Esophagus squamous epithelium (tissue), 5 donors: ENCODE measurements around the gene SPDYE2. TPM values are rescaled to one million over a fixed set of nuclear protein-coding genes. Genes with fewer than 3 reads are reported as not detected.
"Not testable (repeated sequence)": the region's sequence is repeated elsewhere in the genome, so short reads cannot be mapped to it uniquely, and the experiment has no call there.

Experiments
- DNase-seq: peaks from one replicate; lab custom pipeline; 2025; lab: John Stamatoyannopoulos, UW
- H3K27ac ChIP-seq, 4 donors: fragments of 200-600 bp; sonication (generic); one replicate each; pipeline ENCODE4 v1.5.1; 2016 to 2019; ENCODE audit warnings: mild to moderate bottlenecking in 1 of 4
- H3K27me3 ChIP-seq, 4 donors: fragments of 200-600 bp; sonication (generic); 1 replicate in 3 of 4; 2 replicates in 1 of 4; pipeline versions ENCODE4 v1.5.1 to v1.6.0; 2017 to 2021; ENCODE audit warnings: antibody characterized with exemption in 1 of 4
- H3K36me3 ChIP-seq, 3 donors: fragments of 200-600 bp; sonication (generic); one replicate each; pipeline ENCODE4 v1.5.1; 2016 to 2019
- H3K4me1 ChIP-seq, 3 donors: fragments of 200-600 bp; sonication (generic); one replicate each; pipeline ENCODE4 v1.5.1; 2017 to 2019
- H3K4me3 ChIP-seq, 4 donors: fragments of 200-600 bp; sonication (generic); 1 replicate in 3 of 4; 2 replicates in 1 of 4; pipeline ENCODE4 v1.5.1; 2016 to 2019; ENCODE audit warnings: mild to moderate bottlenecking in 2 of 4, moderate library complexity in 1 of 4
- H3K9me3 ChIP-seq, 3 donors: fragments of 200-600 bp; sonication (generic); one replicate each; pipeline ENCODE4 v1.5.1; 2016 to 2019
- WGBS, 2 donors: methylation state at CpG; one replicate each; pipeline ENCODE4 v1.1.5; 2018; 5-methylcytosine and 5-hydroxymethylcytosine counted together
- intact Hi-C: fragments of 100-400 bp; cut with DNase I; formaldehyde crosslinking; loops from one replicate; pipeline ENCODE4 v1.15.0; 2022
- total RNA-seq, 4 donors: library from RNA; depleted of rRNA; stranded (reverse); fragments of >200 nt; gene quantifications; one replicate each; pipeline ENCODE4 v1.1.0, GENCODE V29; 2016
- donor health status: DM: yes; HTN: yes; CAD: no.

SPDYE2 gene
- total RNA-seq, 4 donors from 2014 or later: not detected

DNA sequence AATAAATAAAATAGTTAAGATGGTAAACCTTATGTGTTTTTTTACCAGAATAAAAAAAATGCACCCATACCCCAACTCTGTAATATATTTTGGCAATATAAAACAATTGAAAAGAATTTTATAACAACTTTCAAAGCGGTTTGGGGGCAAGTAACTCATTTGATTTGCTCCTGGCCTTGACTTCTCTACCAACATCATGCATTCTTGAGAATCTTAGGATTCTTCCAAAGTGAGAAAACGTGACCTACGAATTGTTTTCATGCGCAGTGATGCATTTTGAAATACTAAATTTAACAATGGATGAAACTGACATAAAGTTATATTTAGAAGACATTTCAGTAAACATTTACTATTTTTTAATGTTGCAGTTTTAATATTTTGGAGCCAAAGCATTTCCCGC lies 30.2 kb upstream of the SPDYE2 start:
- WGBS, 2 donors: 89% methylated on average over 4 of the region's 5 CpGs; no CpG with 5 or more reads in 1 of the 2 donors

DNA sequence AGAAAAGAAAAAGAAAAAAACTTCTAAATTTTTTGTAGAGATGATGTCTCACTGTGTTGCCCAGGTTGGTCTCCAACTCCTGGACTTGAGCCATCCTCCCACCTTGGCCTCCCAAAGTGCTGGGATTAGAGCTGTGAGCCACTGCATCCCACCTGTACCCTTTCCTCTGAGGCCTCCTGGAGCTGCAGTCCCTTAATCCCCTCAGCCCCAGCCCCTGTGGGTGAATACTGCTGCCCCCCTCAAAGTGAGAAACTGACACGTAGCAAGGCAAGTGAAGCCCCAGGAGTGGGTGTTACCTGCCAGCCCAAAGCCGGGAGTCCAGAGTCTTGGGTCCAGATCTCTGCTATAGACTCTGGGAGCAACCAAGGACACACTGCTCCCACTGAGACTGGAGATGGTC lies 26.2 kb upstream of the SPDYE2 start:
- H3K36me3 ChIP-seq, H3K27me3 ChIP-seq, H3K4me3 ChIP-seq, DNase-seq, H3K9me3 ChIP-seq, H3K4me1 ChIP-seq, H3K27ac ChIP-seq, intact Hi-C loops: not testable (repeated sequence)
- 50% methylated on average over 1 of the region's 2 CpGs; no CpG with 5 or more reads in 1 of the 2 donors for WGBS, 2 donors

More for the DNA sequence above, 30.2 kb upstream of the SPDYE2 start:
- H3K27ac ChIP-seq, H3K36me3 ChIP-seq, H3K27me3 ChIP-seq, H3K9me3 ChIP-seq, H3K4me1 ChIP-seq, intact Hi-C loops, DNase-seq, H3K4me3 ChIP-seq: not testable (repeated sequence)

DNA sequence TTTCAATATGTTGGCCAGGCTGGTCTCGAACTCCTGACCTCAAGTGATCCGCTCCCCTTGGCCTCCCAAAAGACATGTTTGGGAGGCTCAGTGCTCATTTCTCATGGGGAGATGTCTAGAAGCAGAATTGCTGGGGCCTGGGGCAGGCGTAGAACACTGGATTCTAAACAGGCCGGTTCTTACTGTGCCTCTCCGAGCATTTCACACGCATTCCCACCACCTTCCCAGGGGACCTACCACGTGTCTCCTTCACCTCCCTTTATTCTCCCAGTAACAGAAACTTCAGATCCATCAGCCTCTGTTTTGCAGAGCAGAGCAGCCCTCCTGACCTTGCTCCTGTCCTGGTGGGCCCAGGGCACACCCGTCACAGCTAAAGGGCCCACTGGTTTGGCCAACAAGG lies 23.8 kb upstream of the SPDYE2 start:
- H3K27me3 ChIP-seq, H3K9me3 ChIP-seq, H3K4me3 ChIP-seq, intact Hi-C loops, H3K27ac ChIP-seq, H3K36me3 ChIP-seq, DNase-seq, H3K4me1 ChIP-seq: not testable (repeated sequence)
- 83% methylated on average over 1 of the region's 8 CpGs; no CpG with 5 or more reads in 1 of the 2 donors for WGBS, 2 donors

DNA sequence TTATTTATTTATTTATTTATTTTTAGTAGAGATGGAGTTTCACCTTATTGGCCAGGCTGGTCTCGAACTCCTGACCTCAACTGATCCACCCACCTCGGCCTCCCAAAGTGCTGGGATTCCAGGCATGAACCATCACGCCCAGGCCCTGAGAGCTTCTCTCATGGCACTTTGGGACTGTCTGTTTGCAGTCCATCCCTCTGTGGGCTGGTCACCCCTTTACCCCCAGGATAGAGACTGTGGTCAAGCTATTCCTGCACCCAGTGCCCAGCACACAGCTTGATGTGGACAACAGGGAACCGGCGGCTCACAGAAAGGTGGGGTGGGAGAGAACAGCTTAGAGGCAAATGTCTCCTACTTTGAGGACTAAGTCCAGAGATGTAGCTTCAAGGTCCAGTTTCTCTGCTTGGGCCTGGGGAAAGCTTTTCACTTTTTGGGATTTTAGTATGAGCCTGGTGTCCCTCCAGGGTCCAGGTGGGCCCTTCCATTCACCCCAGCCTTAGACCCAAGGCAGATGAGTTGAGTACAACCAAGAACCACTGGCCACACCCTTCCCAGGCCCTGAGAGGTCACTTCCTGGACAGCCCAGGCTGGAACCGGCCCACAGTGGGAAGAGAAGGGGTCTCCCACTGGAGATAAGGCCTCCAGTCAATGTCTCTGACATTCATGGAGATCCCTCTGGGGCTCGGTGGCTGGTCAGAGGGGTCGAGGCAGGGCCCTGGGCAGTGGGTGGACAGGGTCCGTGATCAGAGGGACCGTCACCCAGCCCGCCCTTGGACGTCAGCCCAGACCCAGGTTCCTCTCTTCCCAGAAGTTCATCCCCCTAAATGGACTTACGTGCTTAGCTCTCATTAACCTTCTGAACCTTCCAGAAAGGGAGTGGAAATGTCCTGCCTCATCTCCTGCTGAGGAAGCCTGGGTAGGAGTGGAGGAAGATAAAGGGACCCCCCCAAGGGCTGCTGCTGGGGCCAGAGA lies 22.9 kb upstream of the SPDYE2 start:
- WGBS, 2 donors: no CpG with 5 or more reads among the region's 13 CpGs
- DNase-seq, H3K36me3 ChIP-seq, H3K4me3 ChIP-seq, H3K4me1 ChIP-seq, H3K27me3 ChIP-seq, H3K9me3 ChIP-seq, intact Hi-C loops: not testable (repeated sequence)
- H3K27ac ChIP-seq: peak overlapping the region in 1 of 4 donors; percentile 44

DNA sequence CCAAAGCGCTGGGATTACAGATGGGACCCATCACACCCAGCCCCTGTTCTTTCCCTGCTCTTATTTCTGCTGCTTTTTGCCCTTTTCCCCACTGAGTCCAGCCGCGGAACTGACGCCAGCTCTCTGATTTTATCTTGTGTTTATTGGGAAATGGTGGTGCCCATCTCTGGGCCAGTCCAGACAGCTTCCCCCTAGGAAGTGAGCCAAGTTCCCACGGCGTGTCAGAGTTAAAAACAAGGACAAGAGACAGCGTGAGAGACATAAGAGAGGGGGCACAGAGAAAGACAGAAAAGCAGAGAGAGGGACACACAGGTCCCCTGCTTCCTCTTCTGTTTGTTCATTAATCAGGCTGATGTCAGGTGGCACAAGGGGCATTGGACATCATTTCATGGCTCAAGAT lies 19.4 kb upstream of the SPDYE2 start:
- no CpG with 5 or more reads among the region's 7 CpGs for WGBS, 2 donors
- intact Hi-C loops, H3K4me1 ChIP-seq, H3K27me3 ChIP-seq, H3K9me3 ChIP-seq, H3K4me3 ChIP-seq, DNase-seq, H3K27ac ChIP-seq, H3K36me3 ChIP-seq: not testable (repeated sequence)

DNA sequence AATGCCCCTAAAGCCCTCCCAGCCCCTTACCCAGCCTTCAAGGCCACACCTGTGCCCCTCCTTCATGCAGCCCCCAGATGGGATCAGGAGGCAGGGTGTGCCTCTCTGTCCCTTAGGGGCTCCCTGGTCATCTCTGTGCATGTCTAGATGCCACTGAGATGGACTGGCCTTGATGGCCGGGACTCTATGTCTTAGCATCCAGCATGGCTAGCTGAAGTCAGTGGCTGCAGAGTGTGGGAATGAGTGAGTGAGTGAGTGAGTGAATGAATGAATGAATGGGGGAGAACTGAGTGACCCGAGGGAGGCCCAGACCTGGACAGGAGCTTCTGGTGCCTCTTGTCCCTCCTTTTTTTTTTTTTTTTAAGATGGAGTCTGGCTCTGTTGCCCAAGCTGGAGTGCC lies 18.9 kb upstream of the SPDYE2 start:
- H3K27me3 ChIP-seq, H3K4me3 ChIP-seq, H3K36me3 ChIP-seq, H3K27ac ChIP-seq, DNase-seq, H3K9me3 ChIP-seq, H3K4me1 ChIP-seq, intact Hi-C loops: not testable (repeated sequence)
- 86% methylated on average over 2 of the region's 2 CpGs; no CpG with 5 or more reads in 1 of the 2 donors for WGBS, 2 donors

DNA sequence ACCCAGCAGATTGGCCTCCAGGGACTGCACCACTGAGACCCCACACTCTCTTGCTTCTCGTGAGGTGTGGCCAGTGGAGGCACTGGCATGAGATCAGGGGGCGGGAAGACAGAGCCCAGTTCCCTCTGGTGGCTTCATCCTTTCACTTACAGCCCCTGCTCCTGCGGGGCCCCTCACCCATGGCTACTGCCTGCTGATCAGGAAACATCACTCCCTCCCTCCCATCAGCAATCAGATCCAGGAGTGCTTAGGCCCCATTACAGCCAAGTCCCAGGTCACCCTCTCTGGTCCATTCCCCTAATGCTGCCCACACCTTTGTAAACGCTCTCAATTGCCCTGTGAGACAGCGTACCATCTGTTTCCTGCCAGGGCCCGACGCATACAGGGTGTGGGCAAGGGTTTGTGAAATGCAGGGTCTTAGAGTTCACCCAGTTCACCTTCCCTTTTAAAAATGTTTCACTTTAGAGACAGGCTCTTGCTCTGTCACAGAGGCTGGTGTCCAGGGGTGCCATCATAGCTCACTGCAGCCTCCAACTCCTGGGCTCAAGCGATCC lies 15.9 kb upstream of the SPDYE2 start:
- 50 to 79% methylated on average over 1 to 3 of the region's 8 CpGs for WGBS, 2 donors
- H3K27me3 ChIP-seq, intact Hi-C loops, H3K36me3 ChIP-seq, H3K4me1 ChIP-seq, DNase-seq, H3K4me3 ChIP-seq, H3K27ac ChIP-seq, H3K9me3 ChIP-seq: not testable (repeated sequence)

DNA sequence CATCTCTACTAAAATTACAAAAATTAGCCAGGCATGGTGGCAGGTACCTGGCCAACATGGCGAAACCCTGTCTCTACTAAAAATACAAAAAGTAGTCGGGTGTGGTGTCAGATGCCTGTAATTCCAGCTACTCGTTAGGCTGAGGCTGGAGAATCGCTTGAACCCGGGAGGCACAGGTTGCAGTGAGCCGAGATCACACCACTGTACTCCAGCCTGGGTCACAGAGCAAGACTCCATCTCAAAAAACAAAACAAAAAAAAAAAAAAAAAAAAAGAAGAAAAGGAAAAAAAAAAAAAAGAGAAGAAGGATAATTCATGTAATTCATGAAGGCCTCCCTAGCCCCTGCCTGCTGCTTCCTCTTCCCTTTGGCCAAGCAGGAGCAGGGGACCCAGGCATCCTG lies 10.4 kb upstream of the SPDYE2 start:
- H3K9me3 ChIP-seq, H3K36me3 ChIP-seq, H3K27me3 ChIP-seq, H3K4me1 ChIP-seq, H3K4me3 ChIP-seq, H3K27ac ChIP-seq, DNase-seq, intact Hi-C loops: not testable (repeated sequence)
- WGBS, 2 donors: 73 to 93% methylated on average over 3 of the region's 6 CpGs

DNA sequence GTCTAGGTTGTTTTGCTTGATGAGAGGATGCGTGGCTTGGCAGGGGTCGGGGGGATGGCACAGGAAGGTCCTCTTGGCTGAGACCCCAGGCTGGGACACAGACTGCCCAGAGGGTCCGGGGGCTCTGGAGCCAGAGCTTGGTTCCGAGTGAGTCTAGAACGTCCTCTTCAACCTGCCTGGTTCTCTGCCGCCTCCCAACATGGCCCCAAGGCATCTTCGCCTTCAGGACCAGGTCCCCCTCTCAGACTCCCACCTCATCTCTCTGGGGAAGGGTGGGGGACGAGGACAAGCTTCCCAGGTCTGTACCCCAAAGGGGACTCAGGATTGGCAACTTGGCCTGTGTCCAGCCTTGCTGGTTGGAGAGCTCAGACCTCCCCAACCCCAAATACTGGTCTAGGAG lies 8.9 kb upstream of the SPDYE2 start:
- DNase-seq, H3K27me3 ChIP-seq, intact Hi-C loops, H3K27ac ChIP-seq, H3K36me3 ChIP-seq, H3K4me1 ChIP-seq, H3K4me3 ChIP-seq, H3K9me3 ChIP-seq: not testable (repeated sequence)
- no CpG with 5 or more reads among the region's 8 CpGs for WGBS, 2 donors

DNA sequence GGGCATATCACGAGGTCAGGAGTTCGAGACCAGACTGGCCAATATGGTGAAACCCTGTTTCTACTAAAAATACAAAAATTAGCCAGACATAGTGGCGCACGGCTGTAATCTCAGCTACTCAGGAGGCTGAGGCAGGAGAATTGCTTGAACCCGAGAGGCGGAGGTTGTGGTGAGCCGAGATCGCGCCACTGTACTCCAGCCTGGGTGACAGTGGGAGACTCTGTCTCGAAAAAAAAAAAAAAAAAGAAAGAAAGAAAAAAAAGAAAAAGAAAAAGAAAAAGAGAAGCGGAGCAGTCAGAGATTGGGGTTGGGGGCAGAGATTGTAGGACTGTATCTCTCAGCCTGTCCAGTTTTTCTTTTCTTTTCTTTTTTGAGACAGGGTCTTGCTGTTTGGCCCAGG lies 8.3 kb upstream of the SPDYE2 start:
- H3K4me3 ChIP-seq, H3K36me3 ChIP-seq, H3K27me3 ChIP-seq, intact Hi-C loops, H3K4me1 ChIP-seq, DNase-seq, H3K9me3 ChIP-seq, H3K27ac ChIP-seq: not testable (repeated sequence)
- no CpG with 5 or more reads among the region's 11 CpGs for WGBS, 2 donors

DNA sequence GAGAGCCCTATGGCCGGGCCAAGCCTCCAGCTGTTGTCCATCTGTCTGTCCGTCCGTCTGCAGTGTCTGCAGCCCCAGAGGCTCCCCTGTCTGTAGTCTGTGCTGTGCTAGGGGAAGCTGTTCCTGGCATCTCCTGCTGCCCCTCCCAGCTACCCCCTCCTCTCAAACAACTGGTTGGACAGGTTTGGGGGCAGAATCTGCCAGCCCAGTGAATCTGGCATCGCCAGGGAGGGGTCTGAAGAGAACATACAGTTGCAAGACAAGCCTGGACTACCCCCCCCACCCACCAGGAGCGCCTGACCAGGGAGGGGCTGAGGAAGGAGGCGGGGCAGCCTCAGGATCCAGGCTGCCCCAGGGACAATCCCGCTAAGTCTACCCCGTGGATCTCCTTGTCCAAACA lies 7.4 kb upstream of the SPDYE2 start, which contains the start of gene UPK3BL2:
UPK3BL2 (minus strand) TSS at position 101 of the 400 bp plus-strand sequence; CDS start at position 41, 60 bp downstream.
- WGBS, 2 donors: no CpG with 5 or more reads among the region's 8 CpGs
- intact Hi-C loops: not testable (repeated sequence)
- H3K27ac ChIP-seq: peak within 1 kb of the TSS in 1 of 4 donors; percentile 45

DNA sequence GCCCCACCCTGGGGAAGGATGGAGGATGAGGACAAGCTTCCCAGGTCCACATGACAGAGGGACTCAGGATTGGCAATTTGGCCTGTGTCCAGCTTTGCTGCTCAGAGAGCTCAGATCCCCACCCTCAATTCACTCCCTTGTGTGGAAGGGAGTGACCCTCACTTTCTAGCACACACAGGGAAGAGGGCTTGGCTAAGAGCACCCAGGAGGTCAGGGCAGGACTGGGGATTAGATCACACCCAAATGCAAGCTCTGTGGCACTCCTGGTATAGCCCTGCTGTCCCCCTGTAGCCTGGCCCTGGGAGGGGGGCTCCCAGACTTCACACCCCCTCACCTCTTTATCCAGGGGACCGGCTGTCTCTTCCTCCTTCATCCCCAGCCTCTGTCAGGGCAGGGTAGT lies 6.7 kb upstream of the SPDYE2 start:
- DNase-seq, intact Hi-C loops: not testable (repeated sequence)

More for the DNA sequence above, 7.4 kb upstream of the SPDYE2 start, which contains the start of gene UPK3BL2:
- H3K9me3 ChIP-seq, DNase-seq, H3K27me3 ChIP-seq, H3K36me3 ChIP-seq, H3K4me3 ChIP-seq, H3K4me1 ChIP-seq: not testable (repeated sequence)

DNA sequence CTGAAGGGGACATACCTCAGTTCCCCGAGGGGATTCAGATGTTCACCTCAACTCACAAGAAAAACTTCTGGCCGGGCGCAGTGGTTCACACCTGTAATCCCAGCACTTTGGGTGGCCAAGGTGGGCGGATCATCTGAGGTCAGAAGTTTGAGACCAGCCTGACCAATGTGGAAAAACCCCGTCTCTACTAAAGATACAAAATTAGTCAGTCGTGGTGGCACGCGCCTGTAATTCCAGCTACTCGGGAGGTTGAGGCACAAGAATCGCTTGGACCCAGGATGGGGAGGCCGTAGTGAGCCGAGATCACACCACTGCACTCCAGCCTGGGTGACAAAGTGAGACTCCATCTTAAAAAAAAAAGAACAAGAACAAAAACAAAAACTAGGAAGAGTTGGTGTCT lies 5.7 kb upstream of the SPDYE2 start:
- H3K9me3 ChIP-seq, DNase-seq, H3K36me3 ChIP-seq, H3K4me3 ChIP-seq, H3K27me3 ChIP-seq, H3K4me1 ChIP-seq, H3K27ac ChIP-seq, intact Hi-C loops: not testable (repeated sequence)
- WGBS, 2 donors: no CpG with 5 or more reads among the region's 12 CpGs

More for the DNA sequence above, 6.7 kb upstream of the SPDYE2 start:
- not testable (repeated sequence) for H3K27ac ChIP-seq, H3K9me3 ChIP-seq, H3K4me1 ChIP-seq, H3K27me3 ChIP-seq, H3K36me3 ChIP-seq, H3K4me3 ChIP-seq
- no CpG with 5 or more reads among the region's 1 CpG for WGBS, 2 donors
